Stimulated activated CD4-positive, alpha-beta T cell treated with anti-CD3 and anti-CD28 coated beads, Interleukin-4, amount 100 ng/mL, for 24 hours (primary cell): Measurements from ENCODE around the gene DENND1A.

Experiments
- DNase-seq: peaks from one replicate; pipeline ENCODE4 v3.0.0-alpha.2; 2020

DENND1A gene

DNA sequence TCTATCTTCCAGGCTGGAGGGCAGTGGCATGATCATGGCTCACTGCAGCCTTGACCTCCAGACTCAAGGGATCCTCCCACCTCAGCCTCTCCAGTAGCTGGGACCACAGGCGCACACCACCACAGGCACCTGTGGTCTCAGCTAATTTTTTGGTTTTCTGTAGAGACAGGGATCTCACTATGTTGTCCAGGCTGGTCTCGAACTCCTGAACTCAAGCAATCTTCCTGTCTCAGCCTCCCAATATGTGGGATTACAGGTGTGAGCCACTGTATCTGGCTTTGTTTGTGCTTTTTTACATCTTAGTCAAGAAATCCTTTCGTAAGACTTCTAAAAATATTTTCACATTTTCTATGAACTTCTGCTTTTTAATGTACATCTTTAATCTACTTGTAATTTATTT, 116.9 kb downstream of the DENND1A start:
- no peak for DNase-seq

DNA sequence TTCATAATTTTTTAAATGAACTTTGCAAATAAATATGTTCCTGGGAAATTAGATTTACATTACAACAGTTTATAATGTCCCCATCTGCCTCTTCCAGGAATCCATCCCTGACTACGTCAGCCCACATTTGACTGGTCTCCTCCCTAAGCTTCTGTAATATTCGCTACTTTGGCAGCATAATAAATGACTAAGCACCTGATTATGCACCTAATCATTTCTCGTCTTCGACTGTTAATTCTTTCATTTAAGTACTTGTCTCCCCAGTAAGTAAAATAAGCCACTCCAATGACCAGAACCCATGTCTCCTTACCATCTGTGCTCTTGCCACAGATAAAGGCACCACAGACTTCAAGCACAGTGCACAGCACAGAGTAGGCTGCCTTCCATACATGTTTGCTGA, 122.7 kb downstream of the DENND1A start:
- no peak for DNase-seq

DNA sequence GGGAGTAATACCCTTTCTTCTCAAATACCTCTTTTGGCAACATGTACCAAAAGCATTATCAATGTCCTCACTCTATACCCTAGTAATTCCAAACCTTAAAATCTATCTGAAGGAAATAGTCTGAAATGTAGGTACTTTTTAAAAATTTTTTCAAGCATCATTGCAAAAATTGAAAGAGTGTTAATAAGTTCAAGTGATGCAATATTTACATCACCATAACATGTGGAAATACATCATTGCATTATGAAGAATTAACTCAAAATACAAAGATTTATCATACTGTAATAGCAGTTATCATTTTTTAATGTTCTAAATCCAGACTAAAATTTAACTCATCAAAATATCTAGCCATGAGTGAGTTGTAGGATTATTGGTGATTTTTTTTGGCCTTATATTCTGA, 123.1 kb downstream of the DENND1A start:
- no peak for DNase-seq

DNA sequence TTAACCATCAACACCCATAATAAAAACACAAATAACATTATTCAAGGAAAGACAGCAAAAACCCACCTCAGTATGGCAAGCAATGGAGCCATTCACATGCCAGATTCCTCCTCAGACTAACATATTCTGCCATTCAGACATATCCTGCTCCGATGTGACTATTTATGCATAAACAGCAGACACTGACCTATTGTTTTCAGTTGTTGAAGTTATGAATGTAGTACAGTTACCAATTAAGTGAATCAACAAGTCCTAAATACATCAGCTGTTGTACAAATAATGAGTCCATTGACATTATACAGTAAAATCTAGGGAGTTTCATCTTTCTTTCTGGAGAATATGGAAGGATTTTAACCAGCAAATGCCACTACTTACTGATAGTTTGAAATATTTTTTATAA, 131.7 kb downstream of the DENND1A start:
- DNase-seq, result no peak

DNA sequence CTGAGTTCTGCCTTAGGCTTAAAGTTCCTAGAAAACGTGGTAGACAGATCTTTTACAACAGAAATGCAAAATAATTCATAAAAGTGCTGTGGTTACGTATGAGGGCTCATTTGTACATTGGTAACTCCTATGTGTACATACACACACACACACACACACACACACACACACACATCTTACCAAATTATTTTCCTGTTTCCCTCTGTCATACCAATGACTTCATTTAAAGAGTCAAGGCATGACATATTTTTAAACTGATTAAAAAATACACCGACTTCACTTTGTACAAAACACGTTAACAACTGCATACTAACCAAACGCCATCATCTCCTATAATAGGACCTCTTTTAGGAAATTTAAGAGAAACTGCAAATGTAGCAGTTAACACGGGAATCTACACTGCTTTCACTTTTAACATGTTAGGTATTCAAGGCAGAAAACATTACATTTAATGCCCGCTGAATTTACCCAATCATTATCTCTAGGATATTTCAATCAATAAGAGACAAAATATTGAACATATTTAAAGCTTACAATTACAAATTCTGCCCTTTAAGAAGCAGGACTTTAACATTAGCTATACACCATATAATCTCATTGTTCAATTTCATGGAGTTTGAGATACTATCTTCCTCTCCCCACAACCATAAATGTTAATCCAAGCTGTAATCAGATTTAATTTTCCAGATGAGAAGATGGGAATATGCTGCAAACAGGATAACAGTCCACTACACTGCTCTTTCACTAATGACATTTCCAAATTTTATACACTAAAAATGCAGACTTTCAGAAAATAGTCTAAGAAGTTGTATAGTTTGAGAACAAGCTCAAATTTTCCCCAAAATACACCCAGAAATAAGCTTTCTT, 133.1 kb downstream of the DENND1A start:
- no peak for DNase-seq

DNA sequence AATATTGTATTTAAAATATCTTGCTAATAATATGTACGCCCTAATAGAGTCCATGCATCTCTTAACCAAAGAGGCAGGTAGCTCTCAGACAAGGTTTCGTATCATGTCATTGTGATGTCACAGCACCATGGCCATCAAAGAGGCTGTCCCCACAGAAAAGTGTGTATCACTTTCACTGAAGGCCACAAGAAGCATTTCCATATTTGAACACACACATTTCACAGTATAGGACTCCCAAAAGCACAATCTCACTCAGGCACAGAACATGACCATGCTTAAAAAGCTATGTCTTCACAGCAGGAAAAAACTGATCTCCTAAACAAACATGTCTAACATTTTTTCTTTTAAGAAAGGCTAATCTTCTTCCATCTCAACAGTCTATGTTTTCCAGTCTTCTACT, 133.8 kb downstream of the DENND1A start:
- DNase-seq, result no peak

DNA sequence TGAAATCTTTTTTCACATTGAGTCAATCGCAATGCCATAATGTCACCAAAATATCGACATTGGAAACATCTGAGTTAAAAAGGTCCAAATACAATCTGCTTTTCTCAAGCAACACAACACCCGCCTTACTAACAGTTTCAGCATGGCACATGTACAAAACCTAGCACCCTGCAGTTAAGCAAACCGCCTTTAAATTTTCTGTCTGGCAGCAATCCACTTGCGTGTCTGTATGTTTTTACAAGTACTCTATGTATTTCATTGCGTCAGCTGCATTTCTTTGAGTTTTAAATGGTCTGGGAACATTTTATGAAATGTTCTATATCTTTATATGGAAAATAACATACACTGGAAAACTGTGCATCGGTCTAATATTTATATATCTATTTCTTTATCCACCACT, 134.6 kb downstream of the DENND1A start:
- DNase-seq, result no peak

DNA sequence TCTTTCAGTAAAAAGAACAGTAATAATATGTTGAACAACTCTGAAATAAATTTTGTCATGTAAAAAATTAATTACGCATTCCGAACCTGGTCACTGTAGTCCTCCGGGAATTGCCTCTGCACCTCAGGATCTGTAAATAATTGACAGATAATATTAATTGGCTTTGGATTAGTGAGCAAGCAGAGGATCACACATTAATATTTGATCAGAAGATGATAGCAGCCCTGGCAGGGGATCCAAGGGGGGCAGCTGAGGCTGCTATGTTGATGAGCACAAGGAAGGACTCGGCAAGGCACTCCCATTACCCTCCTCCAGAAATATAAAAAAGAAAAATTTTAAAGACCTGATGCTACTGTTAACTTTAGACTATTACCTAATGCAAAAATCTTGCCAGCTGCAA, 137.4 kb downstream of the DENND1A start:
- DNase-seq, result no peak

DNA sequence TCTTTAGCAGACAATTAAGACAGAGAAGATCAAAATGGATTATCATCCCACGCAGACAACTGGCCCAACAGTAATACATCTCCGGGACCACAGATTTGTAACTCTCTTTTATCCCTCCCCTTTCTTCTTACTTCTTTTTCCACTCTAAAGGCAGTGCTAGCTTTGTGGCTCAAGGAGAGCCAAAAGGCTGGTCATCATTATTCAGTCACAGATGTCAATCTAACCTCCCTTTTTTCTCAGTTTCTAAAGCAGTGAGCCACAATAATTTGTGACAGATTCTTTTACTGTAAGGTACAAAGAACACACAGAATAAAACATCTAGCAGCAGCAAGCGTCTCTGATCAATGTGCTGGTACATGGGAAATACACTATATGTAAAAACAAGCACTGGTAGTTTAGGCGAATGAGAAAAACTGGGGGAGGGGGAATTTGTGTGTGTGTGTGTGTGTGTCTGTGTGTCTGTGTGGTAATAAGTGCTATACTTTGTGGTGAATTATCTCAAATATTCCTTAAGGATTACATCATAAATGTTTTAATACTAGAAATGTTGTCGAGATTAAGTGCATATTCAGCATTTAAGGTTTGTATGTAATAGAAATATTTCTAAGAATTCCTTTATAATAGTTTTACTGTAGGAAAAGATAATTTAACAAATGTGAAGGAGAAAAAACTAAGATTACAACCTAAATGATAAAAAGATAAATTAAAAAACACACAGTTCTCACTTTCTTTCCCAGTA, 140.2 kb downstream of the DENND1A start:
- no peak for DNase-seq

DNA sequence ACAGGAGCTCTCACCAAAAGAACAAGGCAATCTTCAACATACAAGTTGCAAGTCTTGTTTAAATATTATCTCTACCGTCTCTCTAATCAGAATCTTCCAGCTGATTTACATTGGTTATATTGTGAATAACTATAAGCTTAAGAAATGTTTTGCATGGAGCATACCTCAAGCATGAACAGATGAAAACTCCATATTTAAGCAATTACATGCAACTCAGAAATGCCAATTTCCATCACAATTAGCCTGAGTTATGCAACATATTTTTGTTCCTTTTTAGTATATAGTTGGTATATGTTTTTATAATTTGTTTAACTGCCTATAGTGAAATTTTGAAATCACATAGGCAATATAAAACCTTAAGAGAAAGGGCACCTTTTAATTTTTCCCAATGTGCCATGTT, 142.5 kb downstream of the DENND1A start:
- DNase-seq, result no peak

DNA sequence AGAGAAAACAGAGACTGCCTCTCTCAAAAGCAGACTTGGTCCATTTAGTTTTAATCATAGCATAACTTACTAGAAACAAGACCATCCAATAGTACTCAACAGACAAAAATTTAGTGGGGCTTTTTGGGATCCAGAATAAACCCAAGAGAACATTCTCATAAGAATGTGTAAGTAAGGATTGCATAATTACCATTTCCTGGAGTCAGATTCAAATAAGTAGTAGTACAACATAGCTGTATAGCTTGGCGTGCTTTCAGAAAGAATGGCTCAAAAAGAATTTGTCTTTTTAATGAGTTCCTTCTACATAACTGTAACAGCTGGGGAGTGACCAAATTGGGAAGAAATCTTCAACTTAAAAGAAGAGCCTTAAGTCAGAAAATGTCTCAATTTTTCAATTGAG, 145.4 kb downstream of the DENND1A start:
- DNase-seq, result no peak

DNA sequence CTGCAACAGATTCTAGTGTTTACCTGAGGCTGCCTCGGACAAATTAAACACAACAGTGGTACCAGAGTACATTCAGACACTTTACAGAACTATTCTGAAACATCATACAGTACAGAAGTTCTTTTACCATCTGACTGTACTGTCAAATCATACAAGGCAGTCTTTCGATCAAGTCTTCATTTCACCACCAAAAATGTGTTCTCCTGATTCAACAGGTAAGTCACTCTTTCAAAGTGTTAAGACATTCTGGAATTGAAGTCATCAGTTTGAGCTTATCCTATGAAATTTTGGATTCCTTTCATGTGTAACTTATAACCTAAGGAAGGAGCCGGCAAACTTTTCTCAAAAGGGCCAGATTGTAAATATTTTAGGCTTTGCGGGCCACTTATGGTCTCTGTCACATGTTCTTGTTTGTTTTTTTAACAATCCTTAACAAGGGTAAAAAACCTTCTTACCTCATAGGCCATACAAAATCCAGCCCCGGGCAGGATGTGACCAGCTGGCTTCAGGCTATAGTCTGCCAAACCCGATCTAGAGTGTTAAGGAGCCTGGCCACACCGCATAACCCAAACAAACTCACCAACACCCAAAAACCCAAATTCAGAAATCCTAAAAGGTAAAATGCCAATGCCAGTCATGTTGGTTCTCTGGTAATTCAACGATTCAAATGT, 151.6 kb downstream of the DENND1A start:
- no peak for DNase-seq

DNA sequence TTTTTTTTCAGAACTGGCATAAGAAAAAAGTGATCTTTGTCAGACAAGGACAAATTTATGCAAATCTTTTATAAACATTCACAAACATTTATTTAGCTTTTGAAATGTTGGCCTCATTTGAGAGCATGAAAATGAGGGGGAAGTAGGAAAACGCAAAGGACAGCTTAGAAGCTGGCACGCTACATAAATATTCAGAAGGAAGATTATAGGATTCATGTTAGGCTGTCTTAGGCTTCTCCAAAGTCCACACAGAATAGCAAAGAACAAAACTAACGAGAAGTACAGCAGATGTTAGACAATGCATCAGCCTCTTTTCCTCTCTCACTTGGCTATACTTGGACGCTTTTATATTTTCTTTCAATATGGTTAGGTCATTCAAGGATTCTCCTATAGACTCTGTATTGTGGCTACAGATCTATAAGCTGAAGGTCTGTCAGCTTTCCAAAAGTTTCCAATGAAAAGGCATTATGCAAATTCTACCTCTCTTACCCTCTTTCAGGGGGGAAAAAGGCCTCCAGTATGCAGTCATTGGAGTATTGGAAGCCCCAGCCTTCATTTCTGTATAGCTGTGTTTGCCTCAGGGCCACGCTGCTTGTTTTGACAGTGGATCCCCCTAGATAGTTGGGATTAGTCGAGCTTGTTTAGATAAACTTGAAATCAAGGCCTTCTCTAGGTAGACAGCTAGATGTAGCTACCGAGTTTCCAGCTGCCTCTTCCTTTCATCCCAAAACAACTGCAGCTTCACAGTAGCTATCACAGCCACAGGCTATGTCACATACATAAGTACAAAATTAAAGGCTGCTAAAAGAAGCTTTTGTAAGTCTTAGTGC, 153.0 kb downstream of the DENND1A start:
- DNase-seq, result no peak

DNA sequence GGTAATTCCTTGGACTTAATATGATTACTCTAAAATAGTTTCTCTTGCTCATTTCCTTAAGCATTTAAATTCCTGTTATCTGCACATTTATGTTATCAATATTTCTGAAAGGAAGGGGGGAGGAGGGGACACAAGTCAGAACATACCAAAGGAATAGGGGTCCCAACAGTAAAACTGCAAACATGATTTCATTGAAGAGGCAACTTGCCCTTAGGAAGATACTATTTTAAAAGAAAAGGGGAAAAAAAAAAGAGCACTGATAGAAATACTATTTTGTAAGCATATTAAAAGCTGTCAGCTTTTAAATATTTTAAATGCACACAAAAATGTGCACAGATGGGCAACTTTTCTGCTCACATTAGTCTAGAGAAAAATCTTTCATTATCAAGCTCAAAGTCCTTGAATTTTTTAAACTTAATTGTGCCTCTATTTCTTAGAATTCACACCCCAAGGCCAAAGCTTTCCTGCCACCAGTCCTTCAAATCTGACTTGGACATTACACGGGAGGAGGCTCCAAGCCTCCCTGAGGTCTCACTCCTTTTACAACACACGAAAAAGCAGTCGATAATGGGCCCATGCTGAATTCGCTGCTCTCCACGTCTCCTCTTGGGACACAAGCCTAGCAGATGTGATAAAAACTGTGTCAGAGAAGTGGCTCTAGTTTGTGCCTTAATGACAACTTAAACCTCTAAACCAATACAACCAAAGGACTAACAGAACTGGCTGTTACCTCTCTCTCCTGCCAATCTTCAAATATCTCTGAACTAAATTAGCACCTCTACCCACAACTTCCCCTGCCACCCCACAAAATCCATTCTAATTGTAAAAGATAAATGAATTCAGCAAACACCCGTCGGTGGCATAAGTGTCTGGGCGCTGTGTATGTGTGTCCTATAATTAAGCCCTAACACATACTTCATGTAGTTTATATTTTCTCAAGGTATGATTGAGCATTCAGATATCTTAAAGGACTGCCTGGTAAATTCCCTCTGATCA, 154.3 kb downstream of the DENND1A start:
- no peak for DNase-seq

DNA sequence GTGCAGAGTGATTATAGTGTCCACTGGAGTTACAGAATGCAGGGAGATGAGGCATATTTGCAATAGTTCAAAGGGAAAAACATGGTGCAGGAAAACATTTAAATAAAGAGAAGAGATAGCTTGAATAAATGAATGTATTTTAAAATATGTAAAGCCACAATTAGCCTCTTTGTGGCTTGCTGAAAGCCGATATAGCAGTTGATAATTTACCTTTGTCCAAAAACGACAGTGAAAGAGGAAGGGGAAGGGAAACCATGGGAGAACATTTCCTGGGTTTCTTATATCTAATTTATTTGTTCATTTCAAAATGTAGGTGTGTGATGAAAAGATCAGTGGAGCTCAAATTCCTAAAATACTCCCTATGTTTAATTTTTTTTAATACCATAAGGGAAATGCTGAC, 156.1 kb downstream of the DENND1A start:
- DNase-seq, result no peak

DNA sequence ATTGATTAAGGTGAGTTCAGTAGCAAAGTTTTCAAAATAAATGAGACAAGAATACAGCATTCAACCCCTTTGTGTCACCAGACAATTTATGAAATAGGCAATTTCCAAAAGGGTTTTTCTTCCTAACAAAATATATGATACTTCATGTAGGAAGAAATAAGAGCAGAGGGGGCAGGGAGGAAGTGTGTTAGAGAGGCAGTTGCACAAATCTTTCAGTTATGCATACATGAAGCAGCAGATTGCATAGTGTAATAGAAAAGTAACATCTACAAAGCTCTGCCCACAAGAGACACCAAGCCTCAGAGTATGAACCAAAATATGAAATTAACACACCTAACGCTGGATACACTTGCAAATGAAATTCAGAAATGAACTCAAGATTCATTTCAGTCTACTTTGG, 157.0 kb downstream of the DENND1A start:
- DNase-seq, result no peak

DNA sequence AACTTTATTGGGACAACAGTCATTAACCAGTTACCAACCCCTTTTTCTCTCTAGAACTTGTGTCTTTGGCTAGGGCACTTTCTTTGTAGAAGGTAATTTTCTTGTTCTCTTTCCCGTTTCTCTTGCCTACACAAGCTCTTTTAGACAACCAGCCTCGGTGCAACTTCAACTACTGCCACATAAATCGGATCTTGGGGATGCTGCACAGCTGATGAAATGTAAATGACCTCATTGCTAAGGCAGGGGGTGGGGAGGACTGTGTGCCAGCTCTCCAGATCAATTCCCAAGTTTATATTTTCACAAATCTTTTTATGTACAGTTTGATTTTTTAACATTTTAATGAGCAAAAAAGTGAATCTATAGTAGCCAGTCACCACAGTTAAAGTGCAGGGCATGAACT, 157.6 kb downstream of the DENND1A start:
- DNase-seq, result no peak

DNA sequence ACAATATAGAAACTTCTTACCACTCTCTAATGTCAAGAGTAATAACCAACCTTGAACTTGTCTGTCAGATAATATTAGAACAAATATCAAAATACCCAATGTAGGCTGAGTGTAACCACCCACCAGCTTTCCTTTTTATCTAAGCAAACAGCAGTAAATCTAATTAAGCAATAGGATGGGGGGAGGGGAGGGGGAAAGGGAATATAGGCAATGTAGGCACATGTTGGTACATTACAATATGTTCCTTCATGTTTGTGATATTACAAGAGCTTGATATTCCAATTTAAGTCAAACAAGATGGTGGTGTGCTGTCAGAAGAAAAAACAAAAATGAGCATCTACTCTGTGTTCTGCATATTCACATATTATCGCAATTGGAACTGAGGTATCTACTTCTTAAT, 158.2 kb downstream of the DENND1A start:
- no peak for DNase-seq

DNA sequence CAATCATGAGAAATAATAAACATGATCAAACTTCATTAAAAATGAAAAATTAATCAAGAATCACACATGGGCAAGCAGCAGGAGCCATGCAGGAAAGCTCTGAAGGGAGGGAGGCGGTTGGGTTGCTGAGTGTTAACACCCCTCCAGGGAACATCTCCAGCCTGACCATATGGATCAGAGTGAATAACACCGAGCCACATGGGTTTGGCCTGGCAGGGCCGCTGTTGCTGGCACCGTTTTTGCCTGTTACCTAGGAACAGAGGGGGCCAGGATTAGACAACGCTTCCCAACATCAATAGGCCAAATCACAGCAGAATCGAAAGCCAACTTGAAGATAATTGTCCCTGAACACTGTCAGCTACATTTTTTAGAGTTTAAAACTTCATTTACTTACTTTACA, 160.2 kb downstream of the DENND1A start:
- DNase-seq, result no peak

DNA sequence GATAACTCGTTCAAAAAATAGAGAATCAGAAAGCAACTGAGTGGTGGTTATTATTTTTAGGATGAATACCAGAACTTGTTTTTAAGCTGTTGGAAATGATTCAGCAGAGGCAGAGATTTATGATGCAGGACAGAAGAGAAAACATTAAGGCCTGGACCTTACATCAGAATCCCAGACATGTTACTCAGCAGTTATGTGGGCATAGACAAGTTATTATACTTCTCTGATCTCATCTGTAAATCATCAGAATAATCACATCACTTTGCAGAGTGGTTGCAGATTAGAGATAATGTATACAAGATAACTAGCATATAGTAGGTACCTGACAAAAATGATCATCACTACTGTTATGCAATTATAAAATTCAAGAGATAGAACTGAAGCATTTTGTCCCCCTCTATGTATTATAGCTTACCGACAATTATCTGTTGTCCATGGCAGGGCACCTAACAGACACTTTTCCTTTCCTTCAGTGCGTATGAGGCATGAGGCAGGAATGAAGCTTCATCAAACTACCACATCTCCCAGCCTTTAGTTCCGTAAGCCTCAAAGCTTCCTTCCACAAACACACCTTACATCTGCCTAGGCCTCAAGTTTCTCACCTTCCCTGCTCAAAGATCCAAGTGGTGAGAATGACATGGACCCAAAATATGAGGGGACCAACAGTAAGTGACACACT, 165.9 kb downstream of the DENND1A start:
- no peak for DNase-seq
